Lower leg skin (tissue), 4 donors: ENCODE data around the gene RTN4IP1. TPM values are rescaled to one million over a fixed set of nuclear protein-coding genes. Genes with fewer than 3 reads are reported as not detected.
"Not testable (repeated sequence)": the region's sequence is repeated elsewhere in the genome, so short reads cannot be mapped to it uniquely, and the experiment has no call there.

Experiments used
- DNase-seq, 2 donors: peaks; one replicate each; pipeline ENCODE4 v3.0.0-alpha.2; 2019; ENCODE audit warnings: low spot score in 2 of 2
- H3K4me3 ChIP-seq: fragments of 200-600 bp; sonication (generic); 2 replicates; pipeline ENCODE4 v1.5.1; 2017; ENCODE audit warnings: mild to moderate bottlenecking, low read depth; ENCODE audit not compliant: poor library complexity, severe bottlenecking
- POLR2A ChIP-seq, 2 donors: fragments of 450-650 bp; IDR thresholded peaks; one replicate each; pipeline ENCODE4 v1.6.1; 2016 to 2017; ENCODE audit warnings: antibody characterized with exemption in 2 of 2, mild to moderate bottlenecking in 1 of 2, moderate library complexity in 1 of 2
- WGBS, 2 donors: methylation state at CpG; one replicate each; pipeline ENCODE4 v1.1.5; 2018; 5-methylcytosine and 5-hydroxymethylcytosine counted together
- intact Hi-C: fragments of 100-400 bp; cut with DNase I; formaldehyde crosslinking; loops from one replicate; pipeline ENCODE4 v1.15.0; 2023; ENCODE audit warnings: low total_unique reads
- total RNA-seq, 4 donors: library from RNA; depleted of rRNA; stranded (reverse); fragments of >200 nt; gene quantifications; one replicate each; pipeline ENCODE4 v1.1.0, GENCODE V29; 2016
- TF ChIP-seq, protein P1 (sequence below), 3 donors: fragments of 450-650 bp; IDR thresholded peaks; one replicate each; pipeline ENCODE4 v1.5.1; 2016; ENCODE audit warnings: antibody characterized with exemption in 3 of 3, mild to moderate bottlenecking in 3 of 3, moderate library complexity in 2 of 3

Gene RTN4IP1
- total RNA-seq, 4 donors from 2014 or later = 0.80 to 4.1 (median 2.5) TPM

GRCh38 chr6:106563614-106564013 is 65.7 kb downstream of the RTN4IP1 start:
- TF ChIP-seq, protein P1, sequence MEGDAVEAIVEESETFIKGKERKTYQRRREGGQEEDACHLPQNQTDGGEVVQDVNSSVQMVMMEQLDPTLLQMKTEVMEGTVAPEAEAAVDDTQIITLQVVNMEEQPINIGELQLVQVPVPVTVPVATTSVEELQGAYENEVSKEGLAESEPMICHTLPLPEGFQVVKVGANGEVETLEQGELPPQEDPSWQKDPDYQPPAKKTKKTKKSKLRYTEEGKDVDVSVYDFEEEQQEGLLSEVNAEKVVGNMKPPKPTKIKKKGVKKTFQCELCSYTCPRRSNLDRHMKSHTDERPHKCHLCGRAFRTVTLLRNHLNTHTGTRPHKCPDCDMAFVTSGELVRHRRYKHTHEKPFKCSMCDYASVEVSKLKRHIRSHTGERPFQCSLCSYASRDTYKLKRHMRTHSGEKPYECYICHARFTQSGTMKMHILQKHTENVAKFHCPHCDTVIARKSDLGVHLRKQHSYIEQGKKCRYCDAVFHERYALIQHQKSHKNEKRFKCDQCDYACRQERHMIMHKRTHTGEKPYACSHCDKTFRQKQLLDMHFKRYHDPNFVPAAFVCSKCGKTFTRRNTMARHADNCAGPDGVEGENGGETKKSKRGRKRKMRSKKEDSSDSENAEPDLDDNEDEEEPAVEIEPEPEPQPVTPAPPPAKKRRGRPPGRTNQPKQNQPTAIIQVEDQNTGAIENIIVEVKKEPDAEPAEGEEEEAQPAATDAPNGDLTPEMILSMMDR (IDR thresholded peaks at IDR 0.05) = no peak
- TF ChIP-seq POLR2A (IDR thresholded peaks at IDR 0.05) = no peak
- DNase-seq = no peak
- intact Hi-C loops = loop anchor here (5.0 kb wide), 1 partner anchor 116 kb away; no protein-coding TSS in a partner anchor
- 26 to 34% methylated on average over 2 of the region's 2 CpGs for WGBS, 2 donors
- no peak overlapping the region for H3K4me3 ChIP-seq

DNA sequence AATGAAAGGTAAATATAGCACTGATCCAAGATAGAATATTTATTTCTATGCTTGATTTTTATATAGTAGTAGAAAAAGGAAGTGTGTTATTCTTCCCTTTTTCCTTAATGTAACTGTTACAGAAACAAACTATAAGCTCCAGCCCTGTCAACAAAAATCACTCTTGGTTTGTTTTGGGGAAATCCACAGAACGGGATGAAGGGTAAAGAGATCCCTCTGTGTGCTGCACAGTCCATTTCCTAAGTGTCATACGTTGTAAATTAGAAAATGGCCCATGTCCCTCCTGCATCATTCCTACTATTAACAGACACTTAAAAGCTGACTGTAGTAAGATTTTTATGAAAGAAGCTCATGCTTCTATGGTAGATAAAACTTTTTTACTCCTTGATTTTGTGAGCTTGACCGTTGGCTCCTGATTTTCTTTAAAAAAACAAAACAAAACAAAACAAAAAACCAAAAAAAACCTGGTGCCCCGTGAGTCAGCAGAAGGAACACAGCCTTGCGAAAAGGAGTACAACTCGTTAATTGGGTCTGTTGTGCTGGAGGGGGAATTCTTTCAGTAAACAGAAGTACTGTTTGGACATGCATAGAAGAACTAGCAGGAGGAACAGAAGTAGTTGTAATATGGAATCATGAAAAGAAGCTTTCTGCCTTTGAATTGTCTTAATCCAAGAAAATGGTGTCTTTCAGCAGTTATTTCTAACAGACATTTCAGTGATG is 67.5 kb downstream of the RTN4IP1 start:
- H3K4me3 ChIP-seq = no peak overlapping the region
- WGBS, 2 donors = 31 to 35% methylated on average over 6 of the region's 6 CpGs
- intact Hi-C loops = loop anchor here (5.0 kb wide), 1 partner anchor 115 kb away; no protein-coding TSS in a partner anchor
- no peak for DNase-seq
- no peak for TF ChIP-seq POLR2A (IDR thresholded peaks at IDR 0.05)
- TF ChIP-seq, protein P1 (IDR thresholded peaks at IDR 0.05) = no peak

DNA sequence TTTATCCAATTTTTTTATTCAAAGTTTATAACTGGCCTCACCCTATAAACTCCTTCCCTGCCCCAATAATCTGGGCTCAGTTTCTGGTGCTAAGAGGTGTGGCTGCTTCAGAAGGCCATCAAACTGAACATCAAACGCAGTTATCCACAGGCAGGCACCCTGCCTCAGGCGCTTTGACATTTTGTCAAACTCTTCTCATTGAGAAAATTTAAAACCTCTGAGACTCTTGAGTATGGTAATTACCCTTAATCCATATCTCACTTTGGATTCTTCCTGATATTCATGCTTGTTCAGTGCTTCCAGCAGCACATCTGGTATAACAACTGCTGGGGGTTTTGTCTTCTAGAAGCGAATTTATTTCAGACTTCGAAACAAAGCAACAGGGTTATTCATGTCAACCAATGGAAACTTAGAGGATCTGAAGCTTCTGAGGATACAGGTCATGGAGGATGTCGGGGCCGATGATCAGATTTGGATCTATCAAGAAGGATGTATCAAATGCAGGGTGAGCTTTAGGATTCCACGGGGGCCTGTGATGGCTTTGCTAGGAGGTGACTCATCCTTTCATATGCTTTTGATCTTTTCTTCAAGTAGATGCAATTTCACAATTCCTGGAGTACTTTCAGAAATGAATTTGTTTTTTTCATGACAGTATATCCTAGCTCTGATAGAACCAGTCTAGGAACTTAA is 68.2 kb downstream of the RTN4IP1 start:
- intact Hi-C loops = loop anchor here (5.0 kb wide), 1 partner anchor 114 kb away; no protein-coding TSS in a partner anchor
- DNase-seq = no peak
- no peak for TF ChIP-seq POLR2A (IDR thresholded peaks at IDR 0.05)
- TF ChIP-seq, protein P1 (IDR thresholded peaks at IDR 0.05) = no peak
- 45 to 52% methylated on average over 7 of the region's 7 CpGs for WGBS, 2 donors
- H3K4me3 ChIP-seq = no peak overlapping the region

DNA sequence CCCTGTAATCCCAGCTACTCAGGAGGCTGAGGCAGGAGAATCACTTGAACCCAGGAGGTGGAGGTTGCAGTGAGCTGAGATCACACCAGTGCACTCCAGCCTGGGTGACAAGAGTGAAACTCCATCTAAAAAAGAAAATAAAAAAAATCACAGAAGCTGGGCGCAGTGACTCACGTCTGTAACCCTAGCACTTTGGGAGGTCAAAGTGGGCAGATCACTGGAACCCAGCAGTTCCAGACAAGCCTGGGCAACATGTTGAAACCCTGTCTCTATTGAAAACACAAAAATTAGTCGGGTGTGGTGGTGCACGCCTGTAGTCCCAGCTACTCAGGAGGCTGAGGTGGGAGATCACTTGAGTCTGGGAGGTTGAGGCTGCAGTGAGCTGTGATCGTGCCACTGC is 69.6 kb downstream of the RTN4IP1 start:
- intact Hi-C loops = loop anchor here (5.0 kb wide), 1 partner anchor 112 kb away; no protein-coding TSS in a partner anchor
- not testable (repeated sequence) for DNase-seq, H3K4me3 ChIP-seq
- 74 to 83% methylated on average over 5 of the region's 5 CpGs for WGBS, 2 donors

DNA sequence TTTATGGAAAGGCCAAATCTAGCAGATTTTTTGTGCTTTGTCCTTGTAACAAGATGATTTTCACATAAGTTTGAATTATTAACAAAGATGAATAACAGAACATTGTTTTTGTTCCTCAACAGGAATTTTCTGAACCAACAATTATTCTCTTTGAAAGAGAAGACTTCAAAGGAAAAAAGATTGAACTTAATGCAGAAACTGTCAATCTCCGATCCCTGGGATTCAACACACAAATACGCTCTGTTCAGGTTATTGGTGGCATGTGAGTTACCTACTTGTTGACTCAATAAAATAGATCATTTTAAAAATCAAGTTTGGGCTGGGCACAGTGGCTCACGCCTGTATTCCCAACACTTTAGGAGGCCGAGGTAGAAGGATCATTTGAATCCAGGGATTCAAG is 70.9 kb downstream of the RTN4IP1 start:
- 96 to 98% methylated on average over 4 of the region's 4 CpGs for WGBS, 2 donors
- intact Hi-C loops = no loop called here
- DNase-seq = no peak
- no peak overlapping the region for H3K4me3 ChIP-seq
- TF ChIP-seq, protein P1 (IDR thresholded peaks at IDR 0.05) = no peak
- no peak for TF ChIP-seq POLR2A (IDR thresholded peaks at IDR 0.05)

GRCh38 chr6:106557837-106558236 is 71.5 kb downstream of the RTN4IP1 start:
- TF ChIP-seq, protein P1 (IDR thresholded peaks at IDR 0.05) = no peak
- TF ChIP-seq POLR2A (IDR thresholded peaks at IDR 0.05) = no peak
- DNase-seq = no peak
- WGBS, 2 donors = 45 to 61% methylated on average over 2 of the region's 2 CpGs
- H3K4me3 ChIP-seq = no peak overlapping the region
- intact Hi-C loops = no loop called here
